ENCODE results near the gene TXNRD3. TPM values are rescaled to one million over a fixed set of nuclear protein-coding genes. Genes with fewer than 3 reads are reported as not detected.

Gene TXNRD3
- 15.3 TPM for total RNA-seq

DNA sequence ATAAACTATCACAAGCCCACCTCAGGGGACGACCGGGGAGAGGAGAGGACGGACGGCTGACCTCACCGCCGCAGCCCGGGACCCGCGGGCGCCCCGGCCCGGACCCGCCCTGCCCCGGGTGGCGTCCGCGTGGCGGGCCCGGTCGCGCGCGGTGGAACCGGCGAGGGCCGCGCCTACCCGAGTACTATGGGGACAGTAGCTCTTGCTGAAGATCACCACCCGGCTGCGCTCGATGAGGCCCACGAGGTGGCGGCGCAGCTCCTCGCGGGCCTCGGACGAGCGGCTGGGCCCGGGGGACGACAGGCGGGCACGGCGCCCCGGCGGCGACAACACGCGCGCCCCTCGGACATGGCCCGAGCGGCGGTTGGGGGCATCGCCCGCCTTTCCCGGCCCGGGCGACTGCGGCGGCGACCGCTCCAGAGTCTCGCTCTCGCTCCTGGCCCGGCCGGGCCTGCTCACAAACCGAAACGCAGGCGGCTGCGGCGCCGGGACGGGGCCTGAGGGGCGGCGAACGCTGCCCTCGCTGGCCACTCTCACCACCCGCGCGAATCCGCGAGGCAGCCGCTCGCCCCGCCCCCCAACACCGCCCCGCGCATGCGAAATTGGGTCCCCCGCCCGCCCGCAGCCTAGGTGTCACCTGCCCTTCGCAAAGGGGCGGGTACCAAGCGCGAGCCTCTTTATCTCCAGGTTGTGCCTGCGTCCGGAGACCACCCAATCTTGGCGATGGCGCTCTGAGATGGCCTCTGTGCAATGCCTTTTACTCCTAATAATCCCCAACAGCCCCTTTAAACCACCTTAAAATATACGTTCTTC is at the start of gene TXNRD3:
TSS of gene TXNRD3 (minus strand) at position 554 of the 813 bp plus-strand sequence.

DNA sequence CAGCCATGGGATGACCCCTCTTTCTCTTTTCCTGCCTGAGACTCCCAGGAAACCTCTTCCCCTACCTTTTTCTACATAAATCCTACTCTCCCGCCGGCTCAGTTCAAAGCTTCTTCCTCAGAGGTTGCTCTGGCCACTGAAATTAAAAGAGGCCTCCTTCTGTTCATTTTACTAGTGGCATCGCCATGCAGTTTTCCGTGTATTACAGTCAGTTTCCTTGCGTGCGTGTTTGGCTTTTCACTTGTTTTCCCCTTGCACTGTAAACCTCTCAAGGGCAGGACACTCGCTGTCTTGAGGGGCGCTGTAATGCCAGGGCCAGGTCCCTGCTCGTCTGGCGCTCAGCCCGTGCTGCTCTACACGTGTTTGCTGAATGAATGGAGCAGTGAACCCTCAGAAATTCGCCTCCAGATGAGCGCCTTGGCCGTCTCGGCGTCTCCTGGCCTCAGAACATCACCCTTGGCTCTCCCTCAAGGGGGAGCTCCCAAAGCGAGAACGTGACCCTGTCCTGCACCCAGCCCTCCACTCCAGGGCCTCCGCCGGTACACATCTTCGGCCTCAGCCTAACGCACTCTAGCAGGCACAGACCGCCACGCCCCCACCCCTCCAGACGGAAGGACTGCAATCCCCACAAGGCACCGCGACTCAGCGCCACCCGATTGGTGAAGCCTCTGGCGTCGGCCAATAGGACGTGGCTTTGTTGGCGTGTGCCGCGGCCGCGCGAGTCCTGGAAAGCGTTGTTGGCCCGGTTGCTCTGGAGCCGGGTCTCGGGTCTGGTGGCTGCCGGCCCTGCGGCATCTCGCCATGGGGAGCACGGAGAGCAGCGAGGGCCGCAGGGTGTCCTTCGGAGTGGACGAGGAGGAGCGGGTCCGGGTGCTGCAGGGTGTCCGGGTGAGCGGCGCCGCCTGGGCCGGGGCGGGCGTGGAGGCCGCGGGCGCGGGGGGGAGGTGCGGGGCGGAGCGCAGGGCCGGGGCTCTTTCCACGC is 48.9 kb upstream of the TXNRD3 start, which contains the start of gene CHCHD6:
TSS of gene CHCHD6 (plus strand) at position 729 of the 982 bp plus-strand sequence. CDS start at position 802, 73 bp downstream.

DNA sequence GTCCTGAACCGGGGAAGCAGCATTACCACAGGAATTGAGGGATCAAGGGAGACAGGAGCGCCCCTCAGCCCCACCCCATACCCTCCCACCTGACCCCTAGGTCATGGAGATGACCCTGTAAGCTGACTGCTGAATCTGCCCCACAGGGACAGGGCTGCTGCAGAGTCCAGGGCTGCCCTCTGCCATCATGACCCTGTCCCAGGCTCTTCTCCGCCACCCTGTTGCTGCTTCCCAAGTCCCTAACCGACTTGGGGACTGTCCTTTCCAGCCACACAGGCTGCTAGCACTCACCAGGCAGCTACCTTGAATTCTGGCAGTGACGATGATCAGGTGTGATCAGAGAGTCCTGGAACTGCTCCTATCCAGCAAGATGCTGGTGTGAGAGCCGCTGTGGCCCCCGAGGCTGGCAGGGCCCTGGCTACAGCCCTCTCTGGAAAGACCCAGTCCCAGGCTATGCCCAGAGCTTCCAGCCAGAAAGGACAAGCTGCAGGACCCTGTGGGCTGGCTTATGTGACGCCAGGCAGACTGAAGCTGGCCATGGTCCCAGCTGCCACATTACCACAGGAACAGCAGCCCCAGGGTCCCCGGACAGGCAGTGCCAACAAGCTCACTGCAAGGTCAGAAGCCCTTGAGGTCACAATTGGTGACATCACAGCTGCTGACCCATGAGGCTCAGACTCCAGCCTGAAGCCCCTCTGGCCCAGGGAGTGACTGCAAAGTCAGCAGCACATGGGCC is 96.4 kb downstream of the TXNRD3 start, which contains the start of gene C3orf22:
TSS of gene C3orf22 (minus strand) at position 597 of the 736 bp plus-strand sequence. CDS start 5,542 bp downstream, outside the sequence.

Other genes starting within 250 kb of the TXNRD3 start
- 48.3 TPM for gene ZXDC, start 179.2 kb downstream of the TXNRD3 start, total RNA-seq
- gene UROC1, start 137.4 kb downstream of the TXNRD3 start, total RNA-seq, result 0.11 TPM
- gene CHST13, start 131.0 kb downstream of the TXNRD3 start, total RNA-seq, result 0.38 TPM
- not detected for gene C3orf22, start 96.2 kb downstream of the TXNRD3 start, total RNA-seq
- 29.2 TPM for gene CHCHD6, start 49.1 kb upstream of the TXNRD3 start, total RNA-seq

All from camera-type eye (tissue), 1 donor.